Measurements from ENCODE around the gene CORT.

- TF ChIP-seq EZH2phosphoT487 (IDR thresholded peaks at IDR 0.05; ENCODE audit: insufficient read depth, low read depth) (no peak), EZH2 (IDR thresholded peaks at IDR 0.05; ENCODE audit: insufficient read depth, poor library complexity, severe bottlenecking) (no peak)
Measured at GRCh38 chr1:10471411-10472219, 21.8 kb downstream of the CORT start.
